ENCODE results near the gene IFNAR1.
"Not testable (repeated sequence)": the region's sequence is repeated elsewhere in the genome, so short reads cannot be mapped to it uniquely, and the experiment has no call there.

The IFNAR1 gene

DNA sequence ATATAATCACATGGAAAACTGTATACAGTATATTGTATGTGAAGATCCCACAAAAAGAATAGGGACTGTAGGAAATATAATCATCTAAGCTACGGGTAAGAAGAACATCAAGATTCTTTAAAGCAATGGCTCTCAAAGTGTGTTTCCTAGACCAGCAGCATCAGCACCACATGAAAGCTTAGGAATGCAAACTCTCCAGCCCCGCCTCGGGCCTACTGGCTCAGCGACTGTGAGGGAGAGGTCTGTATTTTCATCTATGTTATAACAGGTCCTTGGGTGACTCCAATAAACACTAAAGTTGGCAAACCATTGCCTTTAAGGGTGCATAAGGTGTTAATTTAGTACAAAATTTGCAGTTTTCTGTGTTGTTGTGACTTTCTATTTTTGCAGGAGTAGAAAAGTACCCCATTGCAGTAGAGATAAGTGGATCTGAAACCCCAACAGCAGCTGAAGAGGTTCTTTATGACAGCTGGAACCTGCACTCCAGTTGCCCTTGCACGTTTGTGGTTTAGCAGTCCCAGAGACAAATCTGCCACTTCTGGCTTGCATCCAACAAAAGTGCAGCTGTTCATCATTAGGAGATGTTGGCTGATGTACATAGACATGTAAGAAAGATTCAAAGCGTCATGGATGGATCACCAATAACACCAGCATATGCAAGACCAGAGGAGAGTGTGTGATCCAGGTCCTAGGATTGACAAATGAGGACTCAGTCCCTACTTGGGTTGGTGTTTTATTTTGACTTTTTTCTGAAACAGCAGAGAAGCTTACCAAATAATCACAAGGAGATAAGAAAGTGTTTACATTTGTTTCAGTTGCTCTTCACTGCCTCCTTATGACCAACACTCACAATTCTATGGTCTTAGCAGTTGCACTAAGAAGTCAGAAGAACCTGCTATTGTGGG, 15.9 kb upstream of the IFNAR1 start:
- FAIRE-seq: no peak

DNA sequence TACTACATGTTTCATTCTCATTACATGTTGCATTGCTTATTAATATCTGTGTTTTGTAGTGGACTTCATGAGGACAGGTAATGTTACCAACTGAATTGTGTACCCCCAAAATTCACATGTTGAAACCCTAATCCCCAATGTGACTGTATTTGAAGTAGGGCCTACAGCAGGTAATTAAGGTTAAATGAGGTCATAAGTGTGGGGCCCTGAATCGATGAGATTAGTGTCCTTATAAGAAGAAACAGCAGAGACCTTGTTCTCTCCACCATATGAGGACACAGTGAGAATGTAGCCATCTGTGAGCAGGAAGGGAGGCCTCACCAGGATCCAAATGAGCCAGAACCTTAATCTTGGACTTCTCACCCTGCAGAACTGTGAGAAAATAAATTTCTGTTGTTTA, 15.0 kb upstream of the IFNAR1 start:
- FAIRE-seq: no peak

DNA sequence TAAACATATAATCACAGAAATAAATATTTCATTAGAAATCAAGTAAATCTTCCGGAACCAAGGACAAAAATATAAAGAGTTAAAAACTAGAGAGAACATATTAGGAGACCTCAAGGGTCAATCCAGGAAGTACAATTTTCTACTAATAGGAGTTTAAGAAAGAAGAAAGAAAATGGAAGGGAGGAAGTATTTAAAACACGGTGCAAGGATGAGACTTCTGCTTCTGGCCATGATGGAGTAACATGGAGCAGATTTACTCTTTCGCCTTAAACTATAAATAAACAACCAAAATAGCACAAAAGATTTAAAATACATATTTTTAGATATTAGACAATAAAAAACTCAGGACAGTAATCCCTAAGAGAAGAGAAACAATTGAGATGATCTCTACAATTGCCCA, 12.6 kb upstream of the IFNAR1 start:
- FAIRE-seq: no peak

- FAIRE-seq: no peak
Observed at GRCh38 chr21:33313183-33313582, 11.6 kb upstream of the IFNAR1 start.

DNA sequence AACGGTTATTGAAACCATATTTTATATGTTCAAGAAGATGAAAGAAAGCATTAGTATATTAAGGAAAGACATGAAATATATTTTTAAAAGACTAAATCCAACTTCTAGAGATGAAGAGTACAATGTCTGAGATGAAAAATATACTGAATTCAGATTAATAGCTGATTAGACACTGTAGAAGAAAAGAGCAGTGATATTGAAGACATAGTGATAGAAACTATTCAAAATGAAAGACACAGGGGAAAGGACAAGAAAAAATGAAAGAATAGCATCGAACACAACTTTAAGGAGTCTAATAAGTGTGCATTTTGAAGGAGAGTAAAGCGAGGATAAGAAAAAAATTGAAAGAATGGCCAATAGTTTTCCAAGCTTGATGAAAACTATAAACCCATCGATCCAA, 11.2 kb upstream of the IFNAR1 start:
- no peak for FAIRE-seq

DNA sequence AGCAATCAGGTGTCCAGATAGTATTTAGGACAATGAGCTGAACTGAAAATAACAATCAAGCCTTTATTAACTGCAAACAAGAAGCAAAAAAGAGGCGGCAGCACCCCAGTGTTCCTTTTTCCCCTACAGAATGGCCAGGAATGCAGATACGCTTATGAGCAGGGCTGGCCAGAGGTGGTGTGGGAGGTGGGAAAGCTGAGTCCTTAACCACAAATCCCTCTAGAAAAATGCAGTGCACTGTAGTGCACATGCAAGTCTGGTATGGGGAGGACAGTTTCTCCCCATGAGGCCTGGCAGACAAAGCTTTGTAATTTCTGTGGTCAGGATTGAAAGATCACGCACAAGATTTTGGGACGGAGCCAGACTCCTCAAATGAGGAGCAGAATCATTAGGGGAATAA, 10.7 kb upstream of the IFNAR1 start:
- no peak for FAIRE-seq

DNA sequence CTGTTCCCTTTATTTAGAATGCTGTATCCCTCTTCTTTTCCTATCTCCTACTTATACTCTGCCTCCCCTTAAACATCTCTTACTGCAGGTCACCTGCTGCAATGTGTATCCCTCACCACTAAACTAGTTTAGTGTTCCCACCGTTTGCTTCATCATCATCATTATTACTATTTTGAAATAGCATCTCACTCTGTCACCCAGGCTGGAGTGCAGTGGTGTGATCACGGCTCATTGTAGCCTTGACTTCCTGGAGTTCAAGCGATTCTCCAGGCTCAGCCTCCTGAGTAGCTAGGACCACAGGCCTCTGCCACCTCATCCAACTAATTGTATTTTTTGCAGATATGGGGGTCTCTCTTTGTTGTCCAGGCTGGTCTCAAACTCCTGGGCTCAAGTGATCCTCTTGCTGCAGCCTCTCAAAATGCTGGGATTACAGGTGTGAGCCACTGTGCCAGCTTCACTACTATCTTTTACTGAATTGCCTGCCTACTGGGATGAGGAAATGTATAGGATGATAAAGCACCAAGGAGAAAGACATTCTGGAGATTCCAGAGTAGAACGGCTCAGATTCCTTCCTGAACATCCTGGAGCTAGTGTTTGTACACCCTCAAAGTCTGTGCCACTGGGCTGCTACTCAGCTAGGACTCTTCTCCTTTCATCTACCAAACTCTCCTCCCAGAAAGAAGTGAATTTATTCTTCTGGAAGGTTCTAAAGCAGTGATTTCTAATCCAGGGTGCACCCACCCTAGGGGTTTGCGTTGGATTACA, 8.6 kb upstream of the IFNAR1 start:
- no peak for FAIRE-seq

DNA sequence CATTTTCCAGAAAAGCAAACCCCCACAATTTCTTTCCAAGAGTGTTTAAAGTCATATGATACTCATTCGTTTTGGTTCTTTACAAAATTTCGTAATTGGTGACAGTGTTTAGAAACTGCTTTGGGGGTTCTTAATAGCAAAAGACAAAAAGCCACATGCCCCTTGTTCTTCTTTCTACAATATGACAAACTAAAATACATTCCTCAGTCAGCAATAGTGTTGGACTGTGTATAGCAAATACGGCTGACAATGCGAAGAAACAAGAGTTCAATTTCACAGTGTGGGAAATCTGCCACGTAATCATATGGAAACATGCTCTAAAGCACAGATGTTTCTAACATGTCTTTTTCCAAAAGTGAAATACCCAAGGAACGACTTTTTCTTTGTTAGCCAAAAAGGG, 7.6 kb upstream of the IFNAR1 start:
- FAIRE-seq: no peak

DNA sequence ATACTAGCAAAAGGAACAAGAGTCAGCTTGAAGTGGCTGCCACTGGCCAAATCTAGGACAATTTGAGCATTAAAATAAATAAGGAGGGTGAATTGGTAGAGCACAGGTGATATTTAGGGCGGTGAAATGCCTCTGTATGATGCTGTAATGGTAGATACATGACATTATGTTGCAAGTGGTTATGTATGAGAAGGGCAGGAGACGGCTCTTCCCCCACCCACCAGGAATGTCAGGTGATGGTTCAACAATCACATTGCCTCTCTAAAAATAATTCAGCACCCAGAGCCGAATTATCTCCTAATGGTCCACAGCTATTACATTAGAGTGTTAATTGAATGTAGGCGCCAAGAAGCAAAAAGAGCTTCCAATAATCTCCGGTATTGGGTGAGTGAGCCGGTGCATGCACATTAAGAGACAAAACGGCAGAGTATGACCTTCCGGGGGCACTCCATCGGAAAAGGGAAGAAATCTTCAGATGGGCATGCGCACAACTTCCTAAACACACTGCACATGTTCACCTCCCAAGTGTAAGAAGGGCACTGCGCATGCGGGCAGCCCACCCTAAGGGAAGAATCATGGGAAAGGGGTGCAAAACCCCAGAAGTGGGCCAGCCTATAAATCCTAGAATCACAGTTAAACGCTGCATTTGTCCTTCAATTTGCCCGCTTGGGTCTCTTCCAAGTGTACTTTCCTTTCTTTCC, 6.8 kb upstream of the IFNAR1 start:
- no peak for FAIRE-seq

GRCh38 chr21:33321005-33321404, 3.8 kb upstream of the IFNAR1 start:
- not testable (repeated sequence) for FAIRE-seq

- not testable (repeated sequence) for FAIRE-seq
Observed at GRCh38 chr21:33323610-33324009, 1.2 kb upstream of the IFNAR1 start.

DNA sequence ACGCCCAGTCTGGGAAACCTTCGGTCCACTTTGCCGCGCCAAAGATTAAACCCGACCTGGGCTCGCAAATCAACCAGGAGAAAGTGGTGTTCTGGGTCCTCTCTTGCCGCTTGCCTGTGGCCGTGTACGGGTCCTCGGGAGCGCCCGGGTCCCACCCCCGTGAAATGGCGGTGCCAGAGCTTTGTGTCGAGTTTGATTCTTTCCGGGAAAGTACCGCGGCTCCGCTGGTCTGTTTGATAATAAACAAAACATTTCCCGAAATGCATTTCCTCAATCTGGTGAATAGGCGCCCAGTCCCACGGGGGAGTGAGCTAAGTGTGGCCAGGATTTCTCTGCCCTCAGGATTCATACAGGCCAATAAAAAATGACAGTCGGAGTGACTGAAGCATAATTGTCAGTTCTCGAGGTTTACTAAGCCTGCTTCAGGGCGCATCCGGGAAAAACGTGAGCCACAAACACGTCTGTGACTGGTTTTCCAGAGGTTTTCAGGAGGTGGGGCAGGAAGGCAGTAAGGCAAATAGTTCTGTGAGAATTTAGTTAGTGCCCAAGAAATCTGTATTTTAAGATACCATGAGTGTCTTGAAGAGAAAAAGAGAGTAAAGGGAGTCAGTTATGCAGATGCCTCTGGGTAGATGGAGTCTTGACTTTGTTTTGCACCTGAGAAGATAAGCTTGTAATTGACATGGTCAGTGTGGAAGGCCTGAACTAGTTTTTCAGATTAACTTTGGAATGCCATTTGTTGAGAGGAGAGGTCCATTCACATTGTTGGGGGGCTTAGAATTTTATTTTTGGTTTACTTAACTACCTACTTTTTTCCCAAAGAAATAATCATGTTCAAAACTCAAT, 675 bp downstream of the IFNAR1 start:
- no peak for FAIRE-seq

GRCh38 chr21:33327326-33327725, 2.6 kb downstream of the IFNAR1 start:
- FAIRE-seq: no peak

GRCh38 chr21:33327792-33328433, 3.1 kb downstream of the IFNAR1 start:
- FAIRE-seq: no peak

GRCh38 chr21:33330726-33331125, 6.0 kb downstream of the IFNAR1 start:
- FAIRE-seq: no peak

GRCh38 chr21:33332143-33332542, 7.4 kb downstream of the IFNAR1 start:
- no peak for FAIRE-seq

DNA sequence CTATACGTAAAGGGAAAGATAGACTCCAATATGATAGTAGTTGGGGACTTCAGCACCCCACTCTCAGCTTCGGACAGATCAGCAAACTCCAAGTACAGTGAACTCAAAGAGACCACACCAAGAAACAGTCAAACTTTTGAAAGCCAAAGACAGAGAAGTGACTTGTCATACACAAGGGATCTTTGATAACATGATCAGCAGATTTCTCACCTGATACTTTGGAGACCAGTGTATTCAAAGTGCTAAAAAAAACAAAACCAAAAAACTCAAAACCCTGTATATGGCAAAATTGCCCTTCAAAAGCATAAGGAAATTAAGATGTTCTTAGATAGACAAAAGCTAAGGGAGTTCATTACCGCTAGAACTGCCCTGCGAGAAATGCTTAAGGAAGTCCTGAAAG, 9.4 kb downstream of the IFNAR1 start:
- no peak for FAIRE-seq

GRCh38 chr21:33334824-33335223, 10.1 kb downstream of the IFNAR1 start:
- FAIRE-seq: no peak

DNA sequence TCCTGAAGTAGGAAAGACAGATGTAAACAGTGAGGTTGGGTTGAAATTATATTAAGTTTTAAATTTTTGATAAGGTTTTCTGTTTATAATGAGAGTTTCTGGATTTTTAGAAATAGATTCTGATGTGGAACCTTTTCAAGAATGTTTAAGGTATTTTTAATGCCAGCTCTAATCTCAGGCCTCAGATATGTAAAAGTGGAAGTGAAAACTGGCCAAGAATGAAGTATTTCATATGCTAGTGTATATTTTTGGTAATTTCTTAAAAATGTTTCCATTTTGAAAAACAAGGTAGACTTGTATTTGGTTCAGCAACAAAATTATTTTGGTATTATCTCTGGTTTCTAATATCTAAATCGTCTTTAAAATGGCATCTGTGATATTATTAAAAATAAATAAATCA, 14.4 kb downstream of the IFNAR1 start:
- no peak for FAIRE-seq

DNA sequence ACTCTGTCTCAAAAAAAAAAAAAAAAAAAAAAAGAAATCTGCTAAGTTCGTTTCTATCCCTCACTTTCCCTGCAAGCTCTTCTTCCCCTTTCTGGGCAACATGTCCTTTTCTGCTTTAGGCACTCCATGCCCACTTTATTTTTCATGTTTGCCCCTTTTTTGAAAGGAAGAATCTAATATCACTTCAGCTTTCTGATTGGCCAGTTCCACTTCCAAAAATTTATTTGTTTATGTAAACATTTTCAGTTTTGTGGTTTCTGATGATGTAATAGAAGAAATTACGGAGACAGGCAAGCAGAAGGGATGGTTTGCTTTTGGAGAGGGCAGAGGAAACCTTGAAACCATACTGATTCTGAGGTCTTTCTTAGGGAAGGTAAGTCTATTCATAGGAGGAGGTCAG, 15.1 kb downstream of the IFNAR1 start:
- no peak for FAIRE-seq

GRCh38 chr21:33345751-33346238, 21.0 kb downstream of the IFNAR1 start:
- no peak for FAIRE-seq

DNA sequence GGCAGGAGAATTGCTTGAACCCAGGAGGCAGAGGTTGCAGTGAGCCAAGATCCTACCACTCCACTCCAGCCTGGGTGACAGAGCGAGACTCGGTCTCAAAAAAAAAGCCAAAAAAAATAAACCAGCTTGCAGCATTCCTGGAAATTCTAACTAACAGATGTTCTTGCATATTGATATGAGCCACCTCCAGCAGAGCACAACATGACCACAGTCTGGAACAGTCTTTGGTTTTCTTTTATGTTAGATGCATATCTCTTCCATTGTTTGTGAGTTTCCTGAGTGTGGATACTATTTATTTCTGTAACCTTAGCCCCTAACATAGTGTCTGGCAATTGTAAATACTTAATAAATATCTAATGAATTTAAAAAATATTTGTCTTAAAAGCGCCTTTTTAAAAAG, 23.9 kb downstream of the IFNAR1 start:
- FAIRE-seq: no peak

Measured in TTC549 (cell line).